B cell (primary cell): ENCODE measurements around the gene B3GNT7. TPM values are rescaled to one million over a fixed set of nuclear protein-coding genes. Genes with fewer than 3 reads are reported as not detected.

Experiments
- ATAC-seq: fragments of 200-7000 bp; cut with Tn5 transposase; one replicate; pipeline ENCODE4 v1.10.0; 2021; ENCODE audit warnings: low read depth, mild to moderate bottlenecking, moderate number of reproducible peaks, moderate library complexity
- CTCF ChIA-PET: fragments of 350-600 bp; sonication (Branson Sonifier 250); formaldehyde crosslinking; loops from one replicate; lab custom pipeline; 2021; ENCODE audit warnings: antibody characterized with exemption, inconsistent platforms; lab: Charles Lee
- POLR2A ChIA-PET: fragments of 350-600 bp; sonication (Branson Sonifier 250); formaldehyde crosslinking; loops from one replicate; lab custom pipeline; 2021; ENCODE audit warnings: antibody characterized with exemption; lab: Charles Lee
- DNase-seq: peaks from one replicate; pipeline ENCODE4 v3.0.0; 2013
- H2AFZ ChIP-seq: 2 replicates; pipeline ENCODE4 v1.6.1; 2012; ENCODE audit warnings: mild to moderate bottlenecking, low read depth, low read length; ENCODE audit not compliant: insufficient read depth, poor library complexity, severe bottlenecking
- H3K27ac ChIP-seq, 2 donors: 1 replicate in 1 of 2; 2 replicates in 1 of 2; pipeline ENCODE4 v1.5.1; 2012 to 2013; ENCODE audit warnings: low read length in 2 of 2, mild to moderate bottlenecking in 2 of 2, moderate library complexity in 1 of 2
- H3K27me3 ChIP-seq, 4 experiments: fragments of 200-600 bp in 1 of 4; sonication (generic) in 1 of 4; replicated peaks in 1 of 4; 1 replicate in 2 of 4; 2 replicates in 2 of 4; pipeline versions ENCODE4 v1.6.1 to v1.7.0; 2013 to 2016; ENCODE audit warnings: low read length in 3 of 4, mild to moderate bottlenecking in 2 of 4, mixed read lengths in 1 of 4, moderate library complexity in 1 of 4; ENCODE audit not compliant: insufficient read depth in 4 of 4, control insufficient read depth in 3 of 4; ENCODE audit errors: control extremely low read depth in 1 of 4
- H3K36me3 ChIP-seq, 2 experiments: replicated peaks in 1 of 2; 1 replicate in 1 of 2; 2 replicates in 1 of 2; pipeline versions ENCODE4 v1.6.1 to v1.7.1; 2013; ENCODE audit warnings: low read length in 1 of 2; ENCODE audit not compliant: insufficient read depth in 2 of 2, control insufficient read depth in 1 of 2; ENCODE audit errors: control extremely low read depth in 1 of 2, extremely low read depth in 1 of 2
- H3K4me1 ChIP-seq, 2 donors: fragments of 200-600 bp in 1 of 2; sonication (generic) in 1 of 2; 1 replicate in 1 of 2; 2 replicates in 1 of 2; pipeline versions ENCODE4 v1.5.1 to v1.6.1; 2013 to 2017; ENCODE audit warnings: low read length in 2 of 2; ENCODE audit not compliant: control insufficient read depth in 2 of 2, insufficient read depth in 2 of 2
- H3K4me2 ChIP-seq: replicated peaks from 2 replicates; pipeline ENCODE3; 2012; ENCODE audit warnings: mild to moderate bottlenecking, low read depth, low read length; ENCODE audit not compliant: poor library complexity, severe bottlenecking
- H3K4me3 ChIP-seq, 5 experiments: fragments of 200-600 bp in 1 of 5; sonication (generic) in 1 of 5; 1 replicate in 3 of 5; 2 replicates in 2 of 5; pipeline versions ENCODE4 v1.5.1 to v1.7.0; 2011 to 2016; ENCODE audit warnings: low read length in 4 of 5, mild to moderate bottlenecking in 4 of 5, low read depth in 2 of 5, control low read depth in 1 of 5, moderate library complexity in 1 of 5; ENCODE audit not compliant: insufficient read depth in 1 of 5; ENCODE audit errors: control extremely low read depth in 1 of 5, extremely low read depth in 1 of 5
- H3K79me2 ChIP-seq: fragments of 200-600 bp; sonication (generic); one replicate; pipeline ENCODE4 v1.6.0; 2016; ENCODE audit warnings: low read length; ENCODE audit not compliant: control insufficient read depth, insufficient read depth
- H3K9ac ChIP-seq: fragments of 200-600 bp; sonication (generic); 2 replicates; pipeline ENCODE4 v1.6.1; 2017; ENCODE audit warnings: mild to moderate bottlenecking, low read length, moderate library complexity
- H3K9me3 ChIP-seq, 3 donors: one replicate each; pipeline versions ENCODE4 v1.6.1 to v1.7.1; 2013; ENCODE audit warnings: low read length in 2 of 3; ENCODE audit not compliant: control insufficient read depth in 2 of 3, insufficient read depth in 1 of 3; ENCODE audit errors: control extremely low read depth in 1 of 3
- H4K20me1 ChIP-seq: 2 replicates; pipeline ENCODE4 v1.6.0; 2012; ENCODE audit warnings: mild to moderate bottlenecking, low read length; ENCODE audit not compliant: insufficient read depth, control insufficient read depth, poor library complexity, severe bottlenecking
- H3K27ac Mint-ChIP-seq: one replicate; pipeline ENCODE4 v1.8.0; 2021; ENCODE audit warnings: mixed read lengths
- H3K27me3 Mint-ChIP-seq: one replicate; pipeline ENCODE4 v1.8.0; 2021; ENCODE audit warnings: mixed read lengths
- H3K4me1 Mint-ChIP-seq: one replicate; pipeline ENCODE4 v1.8.0; 2021; ENCODE audit warnings: mixed read lengths
- H3K4me3 Mint-ChIP-seq: one replicate; pipeline ENCODE4 v1.8.0; 2021; ENCODE audit warnings: mixed read lengths
- H3K9me3 Mint-ChIP-seq: one replicate; pipeline ENCODE4 v1.8.0; 2022; ENCODE audit warnings: mixed read lengths; ENCODE audit not compliant: insufficient read depth
- CTCF ChIP-seq: fragments of 200-600 bp; IDR thresholded peaks from one replicate; pipeline ENCODE4 v1.8.0; 2022; ENCODE audit warnings: antibody characterized with exemption, mild to moderate bottlenecking
- EZH2 ChIP-seq: IDR thresholded peaks from 2 replicates; pipeline ENCODE4 v1.6.1; 2012; ENCODE audit warnings: borderline replicate concordance, low read depth, mild to moderate bottlenecking, moderate library complexity, low read length; ENCODE audit not compliant: insufficient read depth, poor library complexity, severe bottlenecking
- WGBS: methylation state at CpG from one replicate; pipeline ENCODE4 v1.1.5; 2013; ENCODE audit warnings: missing lambda C conversion rate; ENCODE audit not compliant: insufficient coverage; 5-methylcytosine and 5-hydroxymethylcytosine counted together
- intact Hi-C: fragments of 100-400 bp; cut with micrococcal nuclease; formaldehyde crosslinking; loops from one replicate; pipeline ENCODE4 v1.10.0; 2022
- polyA plus RNA-seq: library from polyadenylated mRNA; depleted of rRNA; stranded (reverse); fragments of >200 nt; gene quantifications from 2 replicates; pipeline ENCODE4 v1.2.3, GENCODE V29; 2012
- total RNA-seq, 2 donors: library from RNA; stranded (reverse); fragments of 120-200 nt in 1 of 2; gene quantifications; 1 replicate in 1 of 2; 2 replicates in 1 of 2; pipeline versions ENCODE4 v1.2.3 to v1.2.4, GENCODE V29; 2013 to 2022

B3GNT7 gene
- total and polyA plus RNA-seq, 2 donors (not counting 1 experiment from before 2014, with no cell fraction given), result 5.7 to 14.3 TPM

- WGBS, result 75% methylated on average over 21 of the region's 22 CpGs
- no peaks in the 10 kb centered on the region for H3K27me3 ChIP-seq
- intact Hi-C loops, result no loop called here
- DNase-seq, result no peak
- H3K4me2 ChIP-seq, result no peak overlapping the region
- no peaks in the 10 kb centered on the region for H3K79me2 ChIP-seq
- no peaks in the 10 kb centered on the region for H3K36me3 ChIP-seq
- Mint-ChIP-seq H3K27me3 (no peaks in the 10 kb centered on the region), H3K9me3 (no peaks in the 10 kb centered on the region), H3K27ac (no peak overlapping the region), H3K4me3 (no peak overlapping the region), H3K4me1 (peaks cover 25% of the 10 kb centered on the region)
- peaks cover 17 to 23% of the 10 kb centered on the region in 2 donors for H3K4me1 ChIP-seq
- no peak overlapping the region for H3K27ac ChIP-seq
- ChIA-PET CTCF (interaction anchor here (1.9 kb wide), 1 partner anchor 66 kb away, joined by 4 read pairs; no protein-coding TSS in a partner anchor), POLR2A (no interaction called here)
- TF ChIP-seq EZH2, result no peak
- no peak for TF ChIP-seq CTCF
- H3K4me3 ChIP-seq, result no peak overlapping the region
- ATAC-seq, result no peak
- no peaks in the 10 kb centered on the region for H4K20me1 ChIP-seq
- no peak overlapping the region for H3K9ac ChIP-seq
- no peak overlapping the region for H2AFZ ChIP-seq
- no peaks in the 10 kb centered on the region for H3K9me3 ChIP-seq
Measured at GRCh38 chr2:231364961-231365810, 30.3 kb upstream of the B3GNT7 start.

GRCh38 chr2:231367178-231367577 lies 28.3 kb upstream of the B3GNT7 start:
- WGBS, result 94% methylated on average over 7 of the region's 8 CpGs
- Mint-ChIP-seq H3K4me3 (no peak overlapping the region), H3K4me1 (peaks cover 14% of the 10 kb centered on the region), H3K27ac (no peak overlapping the region), H3K27me3 (no peaks in the 10 kb centered on the region), H3K9me3 (no peaks in the 10 kb centered on the region)
- Histone ChIP-seq H3K27ac (no peak overlapping the region), H2AFZ (no peak overlapping the region), H3K4me2 (no peak overlapping the region), H3K9me3 (no peaks in the 10 kb centered on the region), H3K27me3 (no peaks in the 10 kb centered on the region), H4K20me1 (no peaks in the 10 kb centered on the region), H3K79me2 (no peaks in the 10 kb centered on the region), H3K4me1 (peaks cover 9 to 15% of the 10 kb centered on the region in 2 donors), H3K36me3 (no peaks in the 10 kb centered on the region), H3K9ac (no peak overlapping the region), H3K4me3 (no peak overlapping the region)
- ChIA-PET POLR2A (no interaction called here), CTCF (no interaction called here)
- intact Hi-C loops, result no loop called here
- no peak for TF ChIP-seq CTCF
- TF ChIP-seq EZH2, result no peak
- no peak for ATAC-seq
- no peak for DNase-seq
